Thoracic aorta (tissue), 2 donors: Measurements from ENCODE around the gene SERPINA6. TPM values are rescaled to one million over a fixed set of nuclear protein-coding genes. Genes with fewer than 3 reads are reported as not detected.
A peak's percentile ranks its signal among the peaks of the same experiment; 100 is the strongest.
"Not testable (repeated sequence)": the region's sequence is repeated elsewhere in the genome, so short reads cannot be mapped to it uniquely, and the experiment has no call there.

Experiments used
- ATAC-seq: fragments of 150-250 bp; one replicate; pipeline ENCODE4 v1.8.0; 2017; ENCODE audit warnings: low read depth; ENCODE audit not compliant: insufficient number of reproducible peaks, low FRiP score
- DNase-seq: peaks from one replicate; pipeline ENCODE4 v3.0.0-alpha.2; 2020; ENCODE audit warnings: low spot score
- H3K27ac ChIP-seq, 2 donors: fragments of 200-600 bp; sonication (generic); 1 replicate in 1 of 2; 2 replicates in 1 of 2; pipeline ENCODE4 v1.5.1; 2016; ENCODE audit warnings: mild to moderate bottlenecking in 2 of 2, moderate library complexity in 2 of 2
- H3K27me3 ChIP-seq: fragments of 200-600 bp; sonication (generic); replicated peaks from 2 replicates; pipeline ENCODE4 v1.6.0; 2016; ENCODE audit warnings: mild to moderate bottlenecking; ENCODE audit not compliant: insufficient read depth
- H3K36me3 ChIP-seq: fragments of 200-600 bp; sonication (generic); one replicate; pipeline ENCODE4 v1.5.1; 2016
- H3K4me1 ChIP-seq, 2 donors: fragments of 200-600 bp; sonication (generic); 1 replicate in 1 of 2; 2 replicates in 1 of 2; pipeline versions ENCODE4 v1.5.1 to v1.6.0; 2016; ENCODE audit warnings: low read depth in 2 of 2, mild to moderate bottlenecking in 1 of 2; ENCODE audit not compliant: control insufficient read depth in 1 of 2
- H3K4me3 ChIP-seq: fragments of 200-600 bp; sonication (generic); 2 replicates; pipeline ENCODE4 v1.5.1; 2016; ENCODE audit warnings: mild to moderate bottlenecking
- H3K9me3 ChIP-seq: fragments of 200-600 bp; sonication (generic); 2 replicates; pipeline ENCODE4 v1.5.1; 2016
- CTCF ChIP-seq: fragments of 200-600 bp; sonication (generic); IDR thresholded peaks from one replicate; pipeline ENCODE4 v1.5.1; 2019; ENCODE audit warnings: antibody characterized with exemption
- total RNA-seq, 2 donors: library from RNA; depleted of rRNA; stranded (reverse); fragments of >200 nt; gene quantifications; one replicate each; pipeline versions ENCODE4 v1.1.0 to v1.2.3, GENCODE V29; 2016

SERPINA6 gene
- total RNA-seq, 2 donors from 2014 or later = not detected

GRCh38 chr14:94357166-94357565, 34.0 kb upstream of the SERPINA6 start:
- no peak for ATAC-seq
- H3K9me3 ChIP-seq = no peaks in the 10 kb centered on the region
- no peak overlapping the region for H3K4me3 ChIP-seq
- TF ChIP-seq CTCF = no peak
- H3K4me1 ChIP-seq = no peaks in the 10 kb centered on the region
- no peaks in the 10 kb centered on the region for H3K36me3 ChIP-seq
- no peaks in the 10 kb centered on the region for H3K27me3 ChIP-seq
- DNase-seq = no peak
- no peak overlapping the region for H3K27ac ChIP-seq

- Histone ChIP-seq H3K27me3 (no peaks in the 10 kb centered on the region), H3K4me1 (no peaks in the 10 kb centered on the region), H3K4me3 (no peak overlapping the region), H3K36me3 (no peaks in the 10 kb centered on the region), H3K9me3 (no peaks in the 10 kb centered on the region), H3K27ac (no peak overlapping the region)
- DNase-seq (no peak), ATAC-seq (no peak)
- TF ChIP-seq CTCF = no peak
These were observed 33.4 kb upstream of the SERPINA6 start for GRCh38 chr14:94356379-94357056.

GRCh38 chr14:94355191-94355794, 32.2 kb upstream of the SERPINA6 start:
- no peaks in the 10 kb centered on the region for H3K36me3 ChIP-seq
- peak; percentile 19 for TF ChIP-seq CTCF
- no peak overlapping the region for H3K27ac ChIP-seq
- no peak overlapping the region for H3K4me3 ChIP-seq
- H3K27me3 ChIP-seq = no peaks in the 10 kb centered on the region
- no peaks in the 10 kb centered on the region for H3K4me1 ChIP-seq
- no peak for ATAC-seq
- H3K9me3 ChIP-seq = no peaks in the 10 kb centered on the region
- no peak for DNase-seq

- Histone ChIP-seq H3K4me1 (no peaks in the 10 kb centered on the region), H3K27ac (no peak overlapping the region), H3K36me3 (no peaks in the 10 kb centered on the region), H3K9me3 (no peaks in the 10 kb centered on the region), H3K4me3 (no peak overlapping the region), H3K27me3 (no peaks in the 10 kb centered on the region)
- ATAC-seq = no peak
- TF ChIP-seq CTCF = no peak
- no peak for DNase-seq
These were observed 31.6 kb upstream of the SERPINA6 start for GRCh38 chr14:94354638-94355185.

GRCh38 chr14:94354190-94354589, 31.1 kb upstream of the SERPINA6 start:
- H3K9me3 ChIP-seq, H3K27ac ChIP-seq, ATAC-seq, H3K4me1 ChIP-seq, H3K27me3 ChIP-seq, DNase-seq, H3K4me3 ChIP-seq, H3K36me3 ChIP-seq: not testable (repeated sequence)
